ENCODE measurements around the gene PLXDC2. TPM values are rescaled to one million over a fixed set of nuclear protein-coding genes. Genes with fewer than 3 reads are reported as not detected.

The PLXDC2 gene
- total and polyA plus RNA-seq, 4 donors, result 11.8 to 99.6 (median 40.8) TPM

- TF ChIP-seq CTCF (IDR thresholded peaks at IDR 0.05; ENCODE audit: control extremely low read depth, extremely low read depth), result no peak
- no peak overlapping the region for H3K4me3 ChIP-seq
- H3K27ac ChIP-seq (ENCODE audit: low read depth in 1 of 2, low read length in 1 of 2), result peak overlapping the region in 1 of 2 donors; percentile 45
- ATAC-seq (ENCODE audit: insufficient read depth, low FRiP score), result no peak
- H3K36me3 ChIP-seq (ENCODE audit: control insufficient read depth in 4 of 4, insufficient read depth in 4 of 4, low read length in 4 of 4), result peaks cover 0 to 6% (median 2%) of the 10 kb centered on the region in 4 donors
- DNase-seq, result peak in 2 of 3 donors; percentile 39 to 42
- no peaks in the 10 kb centered on the region for H3K9me3 ChIP-seq (ENCODE audit: control insufficient read depth in 4 of 4, insufficient read depth in 3 of 4, low read length in 3 of 4)
- H3K27me3 ChIP-seq (ENCODE audit: control insufficient read depth in 3 of 3, insufficient read depth in 3 of 3, low read length in 2 of 3), result no peaks in the 10 kb centered on the region
- WGBS, 2 donors, result 77 to 88% methylated on average over 7 of the region's 7 CpGs
- H3K9ac ChIP-seq (ENCODE audit: insufficient read depth in 1 of 2, low read length in 2 of 2), result peak overlapping the region in 1 of 2 donors; percentile 50
- peaks cover 0 to 44% (median 13%) of the 10 kb centered on the region in 5 donors for H3K4me1 ChIP-seq (ENCODE audit: control insufficient read depth in 5 of 5, insufficient read depth in 5 of 5, low read length in 5 of 5)
Measured at GRCh38 chr10:20110125-20111100, 294.2 kb downstream of the PLXDC2 start.

- Histone ChIP-seq H3K9ac (ENCODE audit: insufficient read depth in 1 of 2, low read length in 2 of 2) (no peak overlapping the region), H3K4me3 (no peak overlapping the region), H3K4me1 (ENCODE audit: control insufficient read depth in 5 of 5, insufficient read depth in 5 of 5, low read length in 5 of 5) (peaks cover 0 to 28% (median 13%) of the 10 kb centered on the region in 5 donors), H3K27me3 (ENCODE audit: control insufficient read depth in 3 of 3, insufficient read depth in 3 of 3, low read length in 2 of 3) (no peaks in the 10 kb centered on the region), H3K36me3 (ENCODE audit: control insufficient read depth in 4 of 4, insufficient read depth in 4 of 4, low read length in 4 of 4) (peaks cover 0 to 8% (median 3%) of the 10 kb centered on the region in 4 donors), H3K27ac (ENCODE audit: low read depth in 1 of 2, low read length in 1 of 2) (no peak overlapping the region), H3K9me3 (ENCODE audit: control insufficient read depth in 4 of 4, insufficient read depth in 3 of 4, low read length in 3 of 4) (no peaks in the 10 kb centered on the region)
- ATAC-seq (ENCODE audit: insufficient read depth, low FRiP score) (no peak), DNase-seq (no peak)
- 83 to 84% methylated on average over 5 of the region's 5 CpGs for WGBS, 2 donors
- TF ChIP-seq CTCF (IDR thresholded peaks at IDR 0.05; ENCODE audit: control extremely low read depth, extremely low read depth), result no peak
Measured at GRCh38 chr10:20114179-20114578, 297.9 kb downstream of the PLXDC2 start.

- Histone ChIP-seq H3K4me3 (no peak overlapping the region), H3K9ac (ENCODE audit: insufficient read depth in 1 of 2, low read length in 2 of 2) (no peak overlapping the region), H3K36me3 (ENCODE audit: control insufficient read depth in 4 of 4, insufficient read depth in 4 of 4, low read length in 4 of 4) (peaks cover 0 to 6% (median 3%) of the 10 kb centered on the region in 4 donors), H3K27ac (ENCODE audit: low read depth in 1 of 2, low read length in 1 of 2) (no peak overlapping the region), H3K27me3 (ENCODE audit: control insufficient read depth in 3 of 3, insufficient read depth in 3 of 3, low read length in 2 of 3) (no peaks in the 10 kb centered on the region), H3K4me1 (ENCODE audit: control insufficient read depth in 5 of 5, insufficient read depth in 5 of 5, low read length in 5 of 5) (peaks cover 0 to 10% (median 2%) of the 10 kb centered on the region in 5 donors), H3K9me3 (ENCODE audit: control insufficient read depth in 4 of 4, insufficient read depth in 3 of 4, low read length in 3 of 4) (no peaks in the 10 kb centered on the region)
- WGBS, 2 donors, result 92 to 94% methylated on average over 5 of the region's 5 CpGs
- ATAC-seq (ENCODE audit: insufficient read depth, low FRiP score), result no peak
- TF ChIP-seq CTCF (IDR thresholded peaks at IDR 0.05; ENCODE audit: control extremely low read depth, extremely low read depth), result no peak
- no peak for DNase-seq
Measured at GRCh38 chr10:20115894-20116293, 299.7 kb downstream of the PLXDC2 start.

Measured in lung (tissue), 12 donors.